Eye (tissue), 1 donor: ENCODE measurements around the gene GPNMB.
"Not testable (repeated sequence)": the region's sequence is repeated elsewhere in the genome, so short reads cannot be mapped to it uniquely, and the experiment has no call there.

Experiments
- DNase-seq: peaks from one replicate; pipeline ENCODE4 v3.0.0-alpha.2; 2015

The GPNMB gene

DNA sequence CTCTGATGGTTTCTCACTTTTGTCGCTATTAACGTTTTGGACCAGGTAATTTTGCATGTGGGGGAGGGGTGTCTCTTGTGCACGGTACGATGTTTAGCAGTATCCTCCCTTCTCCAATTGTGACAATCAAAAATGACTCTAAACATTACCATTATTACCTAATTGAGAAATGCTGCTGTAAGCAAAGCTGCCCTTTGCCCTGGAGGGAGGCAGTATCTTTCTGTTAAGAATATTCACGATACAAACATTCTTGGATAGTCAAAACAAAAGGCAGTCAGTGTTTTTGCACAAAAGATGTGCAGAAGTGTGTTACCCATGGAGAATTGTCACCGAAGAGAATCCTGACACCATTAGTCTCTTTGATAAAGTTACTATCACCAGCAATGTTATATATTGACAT lies 62.2 kb downstream of the GPNMB start:
- no peak for DNase-seq

GRCh38 chr7:23312141-23312540 lies 65.6 kb downstream of the GPNMB start:
- not testable (repeated sequence) for DNase-seq

DNA sequence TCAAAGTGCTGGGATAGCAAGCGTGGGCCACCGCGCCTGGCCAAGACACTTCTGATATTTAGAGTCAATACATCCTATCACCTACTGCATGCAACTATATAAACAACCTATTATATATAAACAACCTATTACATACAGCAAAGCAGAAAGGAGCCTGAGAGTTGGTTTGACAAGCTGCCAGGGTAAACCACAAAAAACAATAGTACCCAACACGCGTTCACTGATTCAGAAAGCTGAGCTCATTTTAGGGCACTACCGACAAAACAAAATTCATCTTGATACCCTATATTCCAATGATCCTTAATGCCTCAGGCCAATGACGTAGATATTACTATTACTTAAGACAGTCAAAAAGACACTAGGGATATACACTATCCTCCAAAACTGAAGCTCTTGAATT lies 68.8 kb downstream of the GPNMB start:
- no peak for DNase-seq
